Measurements from ENCODE around the gene DPM3. TPM values are rescaled to one million over a fixed set of nuclear protein-coding genes. Genes with fewer than 3 reads are reported as not detected.

The DPM3 gene
- total and polyA plus RNA-seq, 2 of the 13 experiments (the other 11 are each of a cell fraction or from before 2014, with no cell fraction given), result 23.2 to 53.4 TPM

GRCh38 chr1:155133799-155134281 lies 6.5 kb downstream of the DPM3 start (continued):
- TF ChIP-seq TERF1 (CRISPR knock-in tag; IDR thresholded peaks at IDR 0.05), result no peak
- no peak for TF ChIP-seq ZFP36L1 (CRISPR knock-in tag; IDR thresholded peaks at IDR 0.05)
- no peak for TF ChIP-seq MIER3 (CRISPR knock-in tag; IDR thresholded peaks at IDR 0.05; ENCODE audit: borderline replicate concordance)
- TF ChIP-seq HIVEP1 (CRISPR knock-in tag; IDR thresholded peaks at IDR 0.05), result peak; percentile 58; the same call in 1 of the 2 replicates
- TF ChIP-seq, protein P1, sequence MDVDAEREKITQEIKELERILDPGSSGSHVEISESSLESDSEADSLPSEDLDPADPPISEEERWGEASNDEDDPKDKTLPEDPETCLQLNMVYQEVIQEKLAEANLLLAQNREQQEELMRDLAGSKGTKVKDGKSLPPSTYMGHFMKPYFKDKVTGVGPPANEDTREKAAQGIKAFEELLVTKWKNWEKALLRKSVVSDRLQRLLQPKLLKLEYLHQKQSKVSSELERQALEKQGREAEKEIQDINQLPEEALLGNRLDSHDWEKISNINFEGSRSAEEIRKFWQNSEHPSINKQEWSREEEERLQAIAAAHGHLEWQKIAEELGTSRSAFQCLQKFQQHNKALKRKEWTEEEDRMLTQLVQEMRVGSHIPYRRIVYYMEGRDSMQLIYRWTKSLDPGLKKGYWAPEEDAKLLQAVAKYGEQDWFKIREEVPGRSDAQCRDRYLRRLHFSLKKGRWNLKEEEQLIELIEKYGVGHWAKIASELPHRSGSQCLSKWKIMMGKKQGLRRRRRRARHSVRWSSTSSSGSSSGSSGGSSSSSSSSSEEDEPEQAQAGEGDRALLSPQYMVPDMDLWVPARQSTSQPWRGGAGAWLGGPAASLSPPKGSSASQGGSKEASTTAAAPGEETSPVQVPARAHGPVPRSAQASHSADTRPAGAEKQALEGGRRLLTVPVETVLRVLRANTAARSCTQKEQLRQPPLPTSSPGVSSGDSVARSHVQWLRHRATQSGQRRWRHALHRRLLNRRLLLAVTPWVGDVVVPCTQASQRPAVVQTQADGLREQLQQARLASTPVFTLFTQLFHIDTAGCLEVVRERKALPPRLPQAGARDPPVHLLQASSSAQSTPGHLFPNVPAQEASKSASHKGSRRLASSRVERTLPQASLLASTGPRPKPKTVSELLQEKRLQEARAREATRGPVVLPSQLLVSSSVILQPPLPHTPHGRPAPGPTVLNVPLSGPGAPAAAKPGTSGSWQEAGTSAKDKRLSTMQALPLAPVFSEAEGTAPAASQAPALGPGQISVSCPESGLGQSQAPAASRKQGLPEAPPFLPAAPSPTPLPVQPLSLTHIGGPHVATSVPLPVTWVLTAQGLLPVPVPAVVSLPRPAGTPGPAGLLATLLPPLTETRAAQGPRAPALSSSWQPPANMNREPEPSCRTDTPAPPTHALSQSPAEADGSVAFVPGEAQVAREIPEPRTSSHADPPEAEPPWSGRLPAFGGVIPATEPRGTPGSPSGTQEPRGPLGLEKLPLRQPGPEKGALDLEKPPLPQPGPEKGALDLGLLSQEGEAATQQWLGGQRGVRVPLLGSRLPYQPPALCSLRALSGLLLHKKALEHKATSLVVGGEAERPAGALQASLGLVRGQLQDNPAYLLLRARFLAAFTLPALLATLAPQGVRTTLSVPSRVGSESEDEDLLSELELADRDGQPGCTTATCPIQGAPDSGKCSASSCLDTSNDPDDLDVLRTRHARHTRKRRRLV (CRISPR knock-in tag; IDR thresholded peaks at IDR 0.05), result no peak
- peak; percentile 12; the same call in 1 of the 2 replicates for TF ChIP-seq KDM4B (CRISPR knock-in tag; IDR thresholded peaks at IDR 0.05)
- TF ChIP-seq ZMAT3 (CRISPR knock-in tag; conservative IDR thresholded peaks at IDR 0.05), result 0 out of 2 replicates have a peak, but pooled peaks have one; percentile 29
- TF ChIP-seq, protein P2, sequence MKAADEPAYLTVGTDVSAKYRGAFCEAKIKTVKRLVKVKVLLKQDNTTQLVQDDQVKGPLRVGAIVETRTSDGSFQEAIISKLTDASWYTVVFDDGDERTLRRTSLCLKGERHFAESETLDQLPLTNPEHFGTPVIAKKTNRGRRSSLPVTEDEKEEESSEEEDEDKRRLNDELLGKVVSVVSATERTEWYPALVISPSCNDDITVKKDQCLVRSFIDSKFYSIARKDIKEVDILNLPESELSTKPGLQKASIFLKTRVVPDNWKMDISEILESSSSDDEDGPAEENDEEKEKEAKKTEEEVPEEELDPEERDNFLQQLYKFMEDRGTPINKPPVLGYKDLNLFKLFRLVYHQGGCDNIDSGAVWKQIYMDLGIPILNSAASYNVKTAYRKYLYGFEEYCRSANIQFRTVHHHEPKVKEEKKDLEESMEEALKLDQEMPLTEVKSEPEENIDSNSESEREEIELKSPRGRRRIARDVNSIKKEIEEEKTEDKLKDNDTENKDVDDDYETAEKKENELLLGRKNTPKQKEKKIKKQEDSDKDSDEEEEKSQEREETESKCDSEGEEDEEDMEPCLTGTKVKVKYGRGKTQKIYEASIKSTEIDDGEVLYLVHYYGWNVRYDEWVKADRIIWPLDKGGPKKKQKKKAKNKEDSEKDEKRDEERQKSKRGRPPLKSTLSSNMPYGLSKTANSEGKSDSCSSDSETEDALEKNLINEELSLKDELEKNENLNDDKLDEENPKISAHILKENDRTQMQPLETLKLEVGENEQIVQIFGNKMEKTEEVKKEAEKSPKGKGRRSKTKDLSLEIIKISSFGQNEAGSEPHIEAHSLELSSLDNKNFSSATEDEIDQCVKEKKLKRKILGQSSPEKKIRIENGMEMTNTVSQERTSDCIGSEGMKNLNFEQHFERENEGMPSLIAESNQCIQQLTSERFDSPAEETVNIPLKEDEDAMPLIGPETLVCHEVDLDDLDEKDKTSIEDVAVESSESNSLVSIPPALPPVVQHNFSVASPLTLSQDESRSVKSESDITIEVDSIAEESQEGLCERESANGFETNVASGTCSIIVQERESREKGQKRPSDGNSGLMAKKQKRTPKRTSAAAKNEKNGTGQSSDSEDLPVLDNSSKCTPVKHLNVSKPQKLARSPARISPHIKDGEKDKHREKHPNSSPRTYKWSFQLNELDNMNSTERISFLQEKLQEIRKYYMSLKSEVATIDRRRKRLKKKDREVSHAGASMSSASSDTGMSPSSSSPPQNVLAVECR (CRISPR knock-in tag; IDR thresholded peaks at IDR 0.05; ENCODE audit: borderline replicate concordance), result peak; percentile 50; the same call in 1 of the 2 replicates
- TF ChIP-seq PBX2 (CRISPR knock-in tag; IDR thresholded peaks at IDR 0.05), result no peak
- TF ChIP-seq GTF2F1 (IDR thresholded peaks at IDR 0.05; ENCODE audit: low read length), result no peak
- TF ChIP-seq FOXJ3 (CRISPR knock-in tag; IDR thresholded peaks at IDR 0.05; ENCODE audit: borderline replicate concordance), result no peak
- TF ChIP-seq ZNF224 (CRISPR knock-in tag; IDR thresholded peaks at IDR 0.05), result no peak
- no peak for TF ChIP-seq ZBTB38 (CRISPR knock-in tag; IDR thresholded peaks at IDR 0.05)
- TF ChIP-seq RBM22 (optimal IDR thresholded peaks at IDR 0.05; ENCODE audit: low read length), result no peak
- TF ChIP-seq ZNF781 (CRISPR knock-in tag; IDR thresholded peaks at IDR 0.05; ENCODE audit: borderline replicate concordance, not compliant biosample characterization), result no peak
- no peak for TF ChIP-seq TRIM22 (IDR thresholded peaks at IDR 0.05)
- no peak for TF ChIP-seq ZNF749 (CRISPR knock-in tag; IDR thresholded peaks at IDR 0.05; ENCODE audit: borderline replicate concordance)
